Uterus (tissue), 2 donors: ENCODE measurements around the gene SLC17A7.

Source experiments
- CTCF ChIP-seq, 4 experiments: fragments of 200-600 bp in 2 of 4; fragments of 450-650 bp in 2 of 4; sonication (generic) in 2 of 4; IDR thresholded peaks; one replicate each; pipeline ENCODE4 v1.5.1; 2016 to 2019; ENCODE audit warnings: antibody characterized with exemption in 4 of 4, mild to moderate bottlenecking in 2 of 4, moderate library complexity in 1 of 4
- POLR2A ChIP-seq, 2 donors: fragments of 450-650 bp; IDR thresholded peaks; one replicate each; pipeline ENCODE4 v1.6.1; 2016; ENCODE audit warnings: antibody characterized with exemption in 2 of 2, mild to moderate bottlenecking in 1 of 2, moderate library complexity in 1 of 2

GRCh38 chr19:49453013-49453756 lies 11.9 kb upstream of the SLC17A7 start, which contains the start of gene ALDH16A1:
- TF ChIP-seq CTCF (IDR thresholded peaks at IDR 0.05) (peak in 1 of 4 experiments; percentile 3), POLR2A (IDR thresholded peaks at IDR 0.05) (peak; percentile 63 to 91)
